Adrenal gland (tissue), 5 donors: ENCODE results near the gene PDLIM5.

Experiments used
- CTCF ChIP-seq, 6 experiments: fragments of 450-650 bp in 4 of 6; fragments of 200-600 bp in 2 of 6; sonication (generic) in 1 of 6; IDR thresholded peaks; 1 replicate in 5 of 6; 2 replicates in 1 of 6; pipeline versions ENCODE4 v1.5.1 to v1.8.0; 2016 to 2021; ENCODE audit warnings: antibody characterized with exemption in 6 of 6, mild to moderate bottlenecking in 2 of 6, moderate library complexity in 1 of 6
- POLR2A ChIP-seq, 2 donors: fragments of 450-650 bp; IDR thresholded peaks; one replicate each; pipeline ENCODE4 v1.6.1; 2017; ENCODE audit warnings: antibody characterized with exemption in 2 of 2, mild to moderate bottlenecking in 2 of 2, moderate library complexity in 1 of 2
- donor health status: DM: no; HTN: no; CAD: no.

GRCh38 chr4:94689155-94689860, 237.6 kb downstream of the PDLIM5 start:
- TF ChIP-seq CTCF (IDR thresholded peaks at IDR 0.05) (no peak), POLR2A (IDR thresholded peaks at IDR 0.05) (no peak)
